Measurements from ENCODE around the gene VSTM4. TPM values are rescaled to one million over a fixed set of nuclear protein-coding genes. Genes with fewer than 3 reads are reported as not detected.

The VSTM4 gene
- total and polyA plus RNA-seq, 9 of the 15 experiments (the other 6 are each of a cell fraction or from before 2014, with no cell fraction given) = 1.0 to 7.9 (median 3.0) TPM

DNA sequence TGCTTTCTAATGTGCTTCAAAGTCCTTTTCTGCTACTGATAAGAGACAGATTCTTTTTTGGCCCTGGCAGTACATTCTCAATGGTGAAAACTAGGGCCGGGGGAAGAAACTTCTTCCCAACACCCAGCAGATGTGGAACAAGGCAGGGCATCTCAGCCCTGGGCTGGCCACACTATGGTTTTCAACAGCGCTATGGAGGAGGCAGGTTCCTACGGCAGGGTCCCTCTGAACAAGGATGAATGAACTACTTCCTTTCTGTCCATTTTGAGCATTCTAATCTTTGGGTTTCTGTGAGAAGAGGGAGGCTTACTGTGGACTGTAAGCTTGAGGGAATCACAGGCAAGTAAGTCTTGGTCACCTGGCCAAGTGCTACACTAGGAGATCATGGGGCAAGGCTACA lies 78.7 kb downstream of the VSTM4 start:
- TF ChIP-seq RFX1 (IDR thresholded peaks at IDR 0.05) (no peak), PTTG1 (tag; IDR thresholded peaks at IDR 0.05; ENCODE audit: low read depth) (no peak), KDM5B (IDR thresholded peaks at IDR 0.05; ENCODE audit: insufficient replicate concordance, low read depth, low read length) (no peak), ZNF449 (CRISPR knock-in tag; IDR thresholded peaks at IDR 0.05) (no peak), ZSCAN29 (IDR thresholded peaks at IDR 0.05) (no peak), ZKSCAN8 (CRISPR knock-in tag; IDR thresholded peaks at IDR 0.05) (no peak)
- TF ChIP-seq, protein P1, sequence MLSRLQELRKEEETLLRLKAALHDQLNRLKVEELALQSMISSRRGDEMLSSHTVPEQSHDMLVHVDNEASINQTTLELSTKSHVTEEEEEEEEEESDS (CRISPR knock-in tag; IDR thresholded peaks at IDR 0.05) = no peak
- ChIA-PET POLR2A (interaction anchor here (0.7 to 1.4 kb wide), 3 partner anchors 13 to 27 kb away, joined by 3 to 5 read pairs (median 4); no protein-coding TSS in a partner anchor), CTCF (ENCODE audit: low intra/inter-chr PET ratio) (no interaction called here)
- no TSS peak for BruUV-seq (replicated peaks)
- intact Hi-C loops (cut with micrococcal nuclease) (no loop called here), in situ Hi-C loops (cut with MboI) (no loop called here)
- H3K9me1 ChIP-seq (ENCODE audit: control insufficient read depth, insufficient read depth, low read length) = no peaks in the 10 kb centered on the region
- no peaks in the 10 kb centered on the region for H3K36me3 ChIP-seq (ENCODE audit: control insufficient read depth, insufficient read depth, low read length)
- WGBS (ENCODE audit: insufficient coverage, low coverage, missing lambda C conversion rate) = 60% methylated on average over 3 of the region's 3 CpGs
- FAIRE-seq (no peak), ATAC-seq (peak; percentile 30; the same call in 2 of the 3 replicates), DNase-seq (ENCODE audit: extremely low read depth in 1 of 4, low spot score in 3 of 4) (no peak)
- H3K9me3 ChIP-seq (replicated peaks; ENCODE audit: control insufficient read depth, insufficient read depth, low read depth, low read length) = no peaks in the 10 kb centered on the region
- H3K27ac ChIP-seq (ENCODE audit: extremely low read depth, low read depth, low read length) = no peak overlapping the region
- H3K4me2 ChIP-seq (ENCODE audit: insufficient read depth, low read length) = no peak overlapping the region
- no peaks in the 10 kb centered on the region; a peak in 1 of 5 replicates for H3K27me3 ChIP-seq (ENCODE audit: control insufficient read depth in 2 of 2, insufficient read depth in 2 of 2, low read length in 2 of 2)
- no peak overlapping the region for H3K4me3 ChIP-seq
- no peak overlapping the region for H2AFZ ChIP-seq (ENCODE audit: low read depth, low read length)
- H3K4me1 ChIP-seq (replicated peaks in 1 of 2; ENCODE audit: control insufficient read depth in 2 of 2, insufficient read depth in 2 of 2, low read length in 2 of 2) = peaks cover 2 to 13% of the 10 kb centered on the region in 2 experiments
- H4K20me1 ChIP-seq (replicated peaks; ENCODE audit: control insufficient read depth, insufficient read depth, low read length) = no peaks in the 10 kb centered on the region
- H3K9ac ChIP-seq (ENCODE audit: insufficient read depth in 1 of 2, low read depth in 2 of 2, low read length in 2 of 2) = no peak overlapping the region
- H3K79me2 ChIP-seq (ENCODE audit: control insufficient read depth, insufficient read depth, low read length) = no peaks in the 10 kb centered on the region
